Fibroblast of pulmonary artery (primary cell): ENCODE measurements around the gene ZBTB44.
"Not testable (repeated sequence)": the region's sequence is repeated elsewhere in the genome, so short reads cannot be mapped to it uniquely, and the experiment has no call there.

ENCODE experiments used
- DNase-seq: peaks from one replicate; pipeline ENCODE4 v3.0.0-alpha.2; 2010; ENCODE audit warnings: low read depth
- H3K4me3 ChIP-seq: replicated peaks from 2 replicates; pipeline ENCODE4 v1.5.1; 2011; ENCODE audit warnings: low read depth, mild to moderate bottlenecking, control low read depth, low read length, moderate library complexity
- TF ChIP-seq, protein P1 (sequence below): IDR thresholded peaks from 2 replicates; pipeline ENCODE4 v1.5.1; 2011; ENCODE audit warnings: mild to moderate bottlenecking, control low read depth, low read length, inconsistent platforms; ENCODE audit errors: missing control alignments

The ZBTB44 gene

DNA sequence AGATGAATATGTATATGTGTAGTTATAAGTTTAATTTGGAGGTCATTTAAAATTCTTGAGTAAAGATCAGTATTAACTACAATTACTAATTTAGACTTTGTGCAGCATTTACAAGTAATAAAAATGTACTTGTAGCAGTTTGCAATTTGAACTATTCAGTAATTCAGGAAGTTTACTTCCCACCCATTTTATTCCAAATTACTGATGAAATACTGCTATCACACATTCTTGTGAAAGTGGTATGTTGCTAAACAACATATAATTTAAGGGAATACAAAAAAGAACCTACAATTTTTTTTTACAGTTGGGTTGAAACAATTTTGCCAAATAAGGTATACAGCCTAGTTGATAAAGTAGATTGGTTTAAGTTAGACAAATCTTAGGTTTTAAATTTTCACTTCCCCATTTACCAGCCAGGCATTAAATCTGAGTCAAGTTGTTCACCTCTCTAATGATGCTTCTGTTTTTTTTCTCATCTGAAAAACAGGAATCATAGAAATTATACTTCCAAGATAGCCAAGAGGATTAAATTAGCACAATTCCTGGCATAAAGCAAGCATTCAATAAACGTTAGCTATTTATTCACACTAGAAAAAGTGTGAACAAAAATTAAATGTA, 45.3 kb downstream of the ZBTB44 start:
- TF ChIP-seq, protein P1, sequence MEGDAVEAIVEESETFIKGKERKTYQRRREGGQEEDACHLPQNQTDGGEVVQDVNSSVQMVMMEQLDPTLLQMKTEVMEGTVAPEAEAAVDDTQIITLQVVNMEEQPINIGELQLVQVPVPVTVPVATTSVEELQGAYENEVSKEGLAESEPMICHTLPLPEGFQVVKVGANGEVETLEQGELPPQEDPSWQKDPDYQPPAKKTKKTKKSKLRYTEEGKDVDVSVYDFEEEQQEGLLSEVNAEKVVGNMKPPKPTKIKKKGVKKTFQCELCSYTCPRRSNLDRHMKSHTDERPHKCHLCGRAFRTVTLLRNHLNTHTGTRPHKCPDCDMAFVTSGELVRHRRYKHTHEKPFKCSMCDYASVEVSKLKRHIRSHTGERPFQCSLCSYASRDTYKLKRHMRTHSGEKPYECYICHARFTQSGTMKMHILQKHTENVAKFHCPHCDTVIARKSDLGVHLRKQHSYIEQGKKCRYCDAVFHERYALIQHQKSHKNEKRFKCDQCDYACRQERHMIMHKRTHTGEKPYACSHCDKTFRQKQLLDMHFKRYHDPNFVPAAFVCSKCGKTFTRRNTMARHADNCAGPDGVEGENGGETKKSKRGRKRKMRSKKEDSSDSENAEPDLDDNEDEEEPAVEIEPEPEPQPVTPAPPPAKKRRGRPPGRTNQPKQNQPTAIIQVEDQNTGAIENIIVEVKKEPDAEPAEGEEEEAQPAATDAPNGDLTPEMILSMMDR: no peak
- DNase-seq: peak; percentile 12
- H3K4me3 ChIP-seq: no peak overlapping the region

DNA sequence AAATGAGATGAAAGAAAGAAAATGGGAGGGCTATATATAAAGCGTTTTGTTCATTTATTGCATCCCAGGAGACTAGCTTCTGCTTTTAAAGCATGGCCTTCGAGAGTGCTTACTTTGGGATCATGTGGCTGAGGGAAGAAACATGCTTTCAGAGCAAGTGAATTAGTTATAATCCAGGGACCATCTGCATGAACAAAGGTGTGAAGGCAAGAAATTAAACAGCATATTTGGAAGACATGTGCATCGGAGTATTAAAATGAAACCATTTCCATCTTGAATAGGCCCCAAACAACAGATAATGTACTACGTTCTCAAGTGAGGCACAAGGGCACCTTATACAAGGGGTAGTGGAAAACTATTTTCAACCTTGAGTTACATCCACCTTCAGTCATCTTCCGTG, 51.4 kb downstream of the ZBTB44 start:
- TF ChIP-seq, protein P1: no peak
- no peak for DNase-seq
- H3K4me3 ChIP-seq: no peak overlapping the region

DNA sequence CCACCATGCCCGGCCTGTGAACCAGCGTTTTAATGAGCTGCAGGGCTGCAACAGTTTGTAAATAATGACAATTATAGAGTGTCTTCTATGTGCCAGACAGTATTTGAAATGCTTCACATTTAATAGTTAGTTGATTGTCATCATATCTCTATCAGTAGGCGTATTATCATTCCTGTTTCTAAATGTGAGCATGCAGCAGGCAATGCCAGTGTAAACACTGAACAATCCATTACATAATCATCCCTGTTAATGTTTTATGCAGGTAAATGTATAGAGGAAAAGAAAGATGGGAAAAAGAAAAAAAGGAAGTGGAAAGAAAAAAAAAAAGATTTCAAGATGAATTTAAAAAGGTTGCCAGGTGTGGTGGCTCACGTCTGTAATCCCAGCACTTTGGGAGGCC, 52.3 kb downstream of the ZBTB44 start:
- no peak overlapping the region for H3K4me3 ChIP-seq
- TF ChIP-seq, protein P1: no peak
- no peak for DNase-seq

- TF ChIP-seq, protein P1: no peak
- no peak overlapping the region for H3K4me3 ChIP-seq
- DNase-seq: no peak
These were observed 53.1 kb downstream of the ZBTB44 start for GRCh38 chr11:130261571-130261970.

DNA sequence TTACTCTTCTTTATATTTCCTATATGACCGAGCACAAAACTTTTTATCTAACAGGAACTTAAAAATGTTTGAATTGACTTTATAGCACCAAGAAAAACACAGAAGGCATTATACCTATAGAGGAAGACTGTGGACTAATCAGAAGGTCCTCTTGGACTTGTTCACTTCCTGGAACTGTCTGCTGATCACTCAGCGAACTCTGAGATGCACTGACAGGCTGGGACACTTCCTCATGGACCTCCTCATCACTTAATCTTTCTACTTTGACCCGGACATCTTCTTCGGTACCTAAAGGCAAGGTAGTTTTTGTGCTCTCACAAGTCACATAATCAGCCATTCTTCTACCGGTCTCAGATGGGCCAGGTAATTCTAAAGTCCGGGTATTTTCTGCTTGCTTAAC, 54.0 kb downstream of the ZBTB44 start:
- TF ChIP-seq, protein P1: no peak
- no peak overlapping the region for H3K4me3 ChIP-seq
- DNase-seq: no peak

- DNase-seq: no peak
- TF ChIP-seq, protein P1: no peak
- H3K4me3 ChIP-seq: no peak overlapping the region
These were observed 54.6 kb downstream of the ZBTB44 start for GRCh38 chr11:130260080-130260627.

- not testable (repeated sequence) for H3K4me3 ChIP-seq
- DNase-seq: peak; percentile 4
These were observed 63.0 kb downstream of the ZBTB44 start for GRCh38 chr11:130251763-130252162.

- H3K4me3 ChIP-seq, DNase-seq: not testable (repeated sequence)
These were observed 64.8 kb downstream of the ZBTB44 start for GRCh38 chr11:130249929-130250328.
